H9 (cell line): ENCODE results near the gene CAMK2B. TPM values are rescaled to one million over a fixed set of nuclear protein-coding genes. Genes with fewer than 3 reads are reported as not detected.

Experiments
- DNase-seq: peaks from one replicate; pipeline ENCODE4 v3.0.0-alpha.2; 2017
- H2AFZ ChIP-seq: one replicate; pipeline ENCODE4 v1.6.1; 2013; ENCODE audit warnings: mild to moderate bottlenecking, low read length, control low read depth, moderate library complexity
- H2AK5ac ChIP-seq: 2 replicates; pipeline ENCODE4 v1.6.1; 2013; ENCODE audit warnings: low read length, control low read depth, mixed read lengths; ENCODE audit not compliant: insufficient read length
- H2BK120ac ChIP-seq: one replicate; pipeline ENCODE4 v1.6.1; 2013; ENCODE audit warnings: low read depth, mild to moderate bottlenecking, low read length, control low read depth, inconsistent platforms; ENCODE audit not compliant: poor library complexity, severe bottlenecking
- H2BK12ac ChIP-seq: 2 replicates; pipeline ENCODE4 v1.6.1; 2013; ENCODE audit warnings: low read length, control low read depth, mixed read lengths, low read depth; ENCODE audit not compliant: insufficient read length
- H2BK15ac ChIP-seq: 2 replicates; pipeline ENCODE4 v1.6.1; 2013; ENCODE audit warnings: low read depth, low read length, control low read depth
- H2BK20ac ChIP-seq: one replicate; pipeline ENCODE4 v1.6.1; 2013; ENCODE audit warnings: low read depth, mild to moderate bottlenecking, low read length, control low read depth, inconsistent platforms; ENCODE audit not compliant: poor library complexity, severe bottlenecking
- H2BK5ac ChIP-seq: 2 replicates; pipeline ENCODE4 v1.6.1; 2013; ENCODE audit warnings: low read length, control low read depth, mixed read lengths; ENCODE audit not compliant: insufficient read length
- H3K14ac ChIP-seq: 2 replicates; pipeline ENCODE4 v1.6.1; 2013; ENCODE audit warnings: low read length, control low read depth; ENCODE audit not compliant: insufficient read depth
- H3K18ac ChIP-seq: 2 replicates; pipeline ENCODE4 v1.6.1; 2013; ENCODE audit warnings: low read depth, mild to moderate bottlenecking, mixed read lengths, low read length, control low read depth; ENCODE audit not compliant: insufficient read length
- H3K23ac ChIP-seq: 2 replicates; pipeline ENCODE4 v1.6.1; 2013; ENCODE audit warnings: low read length, control low read depth, mixed read lengths, low read depth; ENCODE audit not compliant: insufficient read length
- H3K23me2 ChIP-seq: 2 replicates; pipeline ENCODE4 v1.6.1; 2013; ENCODE audit warnings: low read depth, mild to moderate bottlenecking, mixed read lengths, low read length, control low read depth; ENCODE audit not compliant: insufficient read length, poor library complexity, severe bottlenecking
- H3K27ac ChIP-seq: 2 replicates; pipeline ENCODE4 v1.5.1; 2013; ENCODE audit warnings: low read length, control low read depth, mixed read lengths, low read depth; ENCODE audit not compliant: insufficient read length
- H3K27me3 ChIP-seq: 2 replicates; pipeline ENCODE4 v1.6.1; 2013; ENCODE audit warnings: low read length, control low read depth, inconsistent platforms; ENCODE audit not compliant: insufficient read depth
- H3K4ac ChIP-seq: 2 replicates; pipeline ENCODE4 v1.6.1; 2013; ENCODE audit warnings: low read depth, mild to moderate bottlenecking, control low read depth, inconsistent platforms, low read length, moderate library complexity
- H3K4me1 ChIP-seq: 2 replicates; pipeline ENCODE4 v1.6.1; 2013; ENCODE audit warnings: low read length, control low read depth, inconsistent platforms; ENCODE audit not compliant: insufficient read depth
- H3K4me2 ChIP-seq: 2 replicates; pipeline ENCODE4 v1.6.1; 2013; ENCODE audit warnings: low read length, control low read depth, mixed read lengths; ENCODE audit not compliant: insufficient read length, insufficient read depth
- H3K56ac ChIP-seq: 2 replicates; pipeline ENCODE4 v1.6.1; 2013; ENCODE audit warnings: low read depth, mild to moderate bottlenecking, mixed read lengths, low read length, control low read depth; ENCODE audit not compliant: insufficient read length
- H3K79me1 ChIP-seq: 2 replicates; pipeline ENCODE4 v1.6.1; 2013; ENCODE audit warnings: low read depth, mild to moderate bottlenecking, moderate library complexity, low read length, control low read depth, inconsistent platforms; ENCODE audit not compliant: insufficient read depth, poor library complexity, severe bottlenecking
- H3K79me2 ChIP-seq: 2 replicates; pipeline ENCODE4 v1.6.1; 2013; ENCODE audit warnings: low read length, control low read depth, inconsistent platforms; ENCODE audit not compliant: insufficient read depth
- H3K9ac ChIP-seq: 2 replicates; pipeline ENCODE4 v1.6.1; 2013; ENCODE audit warnings: low read length, control low read depth, mixed read lengths; ENCODE audit not compliant: insufficient read length; ENCODE audit errors: extremely low read depth
- H3K9me3 ChIP-seq: one replicate; pipeline ENCODE4 v1.6.1; 2013; ENCODE audit warnings: low read depth, low read length, inconsistent platforms; ENCODE audit not compliant: control insufficient read depth
- H3T11ph ChIP-seq: one replicate; pipeline ENCODE4 v1.6.1; 2013; ENCODE audit warnings: mild to moderate bottlenecking, low read length, control low read depth, inconsistent platforms
- H4K20me1 ChIP-seq: one replicate; pipeline ENCODE4 v1.6.1; 2013; ENCODE audit not compliant: control insufficient read depth, insufficient read length, insufficient read depth
- H4K5ac ChIP-seq: 2 replicates; pipeline ENCODE4 v1.6.1; 2013; ENCODE audit warnings: low read depth, mild to moderate bottlenecking, mixed read lengths, low read length, control low read depth; ENCODE audit not compliant: insufficient read length
- H4K8ac ChIP-seq: replicated peaks from 2 replicates; pipeline ENCODE4 v1.6.1; 2013; ENCODE audit warnings: low read length, control low read depth, mixed read lengths, low read depth; ENCODE audit not compliant: insufficient read length
- H4K91ac ChIP-seq: 2 replicates; pipeline ENCODE4 v1.6.1; 2013; ENCODE audit warnings: low read depth, mild to moderate bottlenecking, moderate library complexity, mixed read lengths, low read length, control low read depth; ENCODE audit not compliant: insufficient read length
- H3K27ac Mint-ChIP-seq, 3 experiments: 2 replicates in 2 of 3; 3 replicates in 1 of 3; pipeline ENCODE4 v1.8.0; 2020 to 2021; ENCODE audit warnings: mixed read lengths in 3 of 3, mild to moderate bottlenecking in 1 of 3, moderate library complexity in 1 of 3
- H3K27me3 Mint-ChIP-seq: 2 replicates; pipeline ENCODE4 v1.8.0; 2021; ENCODE audit warnings: low read depth, mild to moderate bottlenecking, moderate library complexity, mixed read lengths
- H3K36me3 Mint-ChIP-seq, 3 experiments: 2 replicates in 2 of 3; 3 replicates in 1 of 3; pipeline ENCODE4 v1.8.0; 2020 to 2021; ENCODE audit warnings: low read depth in 3 of 3, mixed read lengths in 3 of 3; ENCODE audit not compliant: insufficient read depth in 1 of 3
- H3K4me1 Mint-ChIP-seq, 2 experiments: 2 replicates each; pipeline ENCODE4 v1.8.0; 2020; ENCODE audit warnings: mixed read lengths in 2 of 2
- H3K4me3 Mint-ChIP-seq, 2 experiments: 2 replicates in 1 of 2; 3 replicates in 1 of 2; pipeline ENCODE4 v1.8.0; 2020 to 2021; ENCODE audit warnings: mild to moderate bottlenecking in 2 of 2, mixed read lengths in 2 of 2, moderate library complexity in 1 of 2
- H3K9me3 Mint-ChIP-seq, 2 experiments: 2 replicates in 1 of 2; 3 replicates in 1 of 2; pipeline ENCODE4 v1.8.0; 2020; ENCODE audit warnings: mild to moderate bottlenecking in 2 of 2, mixed read lengths in 2 of 2, moderate library complexity in 1 of 2
- WGBS: extraction: QIAGEN DNeasy Blood & Tissue Kit; methylation state at CpG from one replicate; pipeline ENCODE4 v1.1.7; 2013; ENCODE audit warnings: missing lambda C conversion rate, low lambda C conversion rate, mixed read lengths; ENCODE audit not compliant: insufficient read length; ENCODE audit errors: extremely low coverage; 5-methylcytosine and 5-hydroxymethylcytosine counted together
- total RNA-seq: library from RNA; stranded (reverse); gene quantifications from 2 replicates; pipeline ENCODE4 v1.2.1, GENCODE V29; 2021
- TF ChIP-seq, protein P1 (sequence below): fragments of 200-600 bp; sonication (generic); conservative IDR thresholded peaks from 3 replicates; pipeline ENCODE4 v1.8.0; 2021; ENCODE audit warnings: antibody characterized with exemption, mild to moderate bottlenecking

CAMK2B gene
- total RNA-seq, 1 experiment from 2014 or later: 0.17 TPM

DNA sequence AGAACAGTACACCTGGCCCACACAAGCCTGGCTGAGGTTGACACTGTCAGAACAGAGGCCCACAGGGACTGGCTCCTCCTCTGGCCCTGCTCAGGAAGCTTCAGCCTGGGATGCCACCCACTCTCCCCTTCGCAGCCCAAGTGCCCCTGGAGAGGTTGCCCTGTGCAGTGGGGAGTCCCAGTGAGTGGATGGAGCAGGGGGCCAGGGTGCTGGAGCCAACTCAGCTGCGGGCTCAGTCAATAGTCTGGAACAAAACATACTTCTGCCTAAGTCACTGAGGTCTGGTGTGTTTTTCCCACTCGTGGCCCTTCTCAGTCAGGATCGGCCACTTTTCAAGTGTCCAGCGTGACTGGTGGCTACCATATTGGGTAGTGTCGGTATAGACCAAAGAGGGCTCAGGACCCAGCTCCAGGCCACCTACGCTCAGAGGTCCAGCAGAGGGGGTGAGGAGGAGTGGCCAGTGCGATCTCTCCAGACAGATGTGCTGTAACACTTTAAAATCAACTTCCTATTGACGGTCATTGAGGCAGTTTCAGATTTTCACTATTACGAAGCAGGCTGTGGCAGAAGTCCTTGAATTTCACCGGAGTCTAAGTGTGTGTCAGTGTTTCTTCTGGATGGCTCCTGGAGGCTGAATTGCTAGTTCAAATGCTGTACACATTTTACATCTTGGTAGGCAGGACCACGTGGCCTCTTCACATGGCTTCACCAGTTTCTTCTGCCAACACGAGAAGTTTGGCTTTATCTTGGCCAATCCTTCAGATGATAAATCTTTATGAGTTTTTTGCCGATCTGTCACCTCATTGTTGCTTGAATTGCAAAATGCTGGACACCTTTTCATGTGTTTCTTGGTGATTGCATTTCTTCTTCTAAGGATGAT is 135.2 kb downstream of the CAMK2B start:
- Histone ChIP-seq H3K9me3 (no peaks in the 10 kb centered on the region), H3K4me1 (no peaks in the 10 kb centered on the region), H2AFZ (no peak overlapping the region), H4K91ac (no peak overlapping the region), H3K79me2 (no peaks in the 10 kb centered on the region), H3K18ac (no peak overlapping the region), H3K27me3 (0 out of 2 replicates have a peak, but pooled peaks cover 2% of the 10 kb centered on the region), H3K14ac (no peak overlapping the region), H3T11ph (no peak overlapping the region), H2BK12ac (no peak overlapping the region), H2BK15ac (no peak overlapping the region), H2AK5ac (no peak overlapping the region), H3K4me2 (no peak overlapping the region), H3K79me1 (no peaks in the 10 kb centered on the region), H4K5ac (no peak overlapping the region), H2BK120ac (no peak overlapping the region), H3K27ac (no peak overlapping the region), H3K9ac (no peak overlapping the region), H3K23me2 (no peaks in the 10 kb centered on the region), H4K20me1 (no peaks in the 10 kb centered on the region), H4K8ac (no peak overlapping the region), H2BK5ac (no peak overlapping the region), H3K23ac (no peak overlapping the region), H2BK20ac (no peak overlapping the region), H3K56ac (no peak overlapping the region), H3K4ac (no peak overlapping the region)
- no CpG with 5 or more reads among the region's 14 CpGs for WGBS
- TF ChIP-seq, protein P1, sequence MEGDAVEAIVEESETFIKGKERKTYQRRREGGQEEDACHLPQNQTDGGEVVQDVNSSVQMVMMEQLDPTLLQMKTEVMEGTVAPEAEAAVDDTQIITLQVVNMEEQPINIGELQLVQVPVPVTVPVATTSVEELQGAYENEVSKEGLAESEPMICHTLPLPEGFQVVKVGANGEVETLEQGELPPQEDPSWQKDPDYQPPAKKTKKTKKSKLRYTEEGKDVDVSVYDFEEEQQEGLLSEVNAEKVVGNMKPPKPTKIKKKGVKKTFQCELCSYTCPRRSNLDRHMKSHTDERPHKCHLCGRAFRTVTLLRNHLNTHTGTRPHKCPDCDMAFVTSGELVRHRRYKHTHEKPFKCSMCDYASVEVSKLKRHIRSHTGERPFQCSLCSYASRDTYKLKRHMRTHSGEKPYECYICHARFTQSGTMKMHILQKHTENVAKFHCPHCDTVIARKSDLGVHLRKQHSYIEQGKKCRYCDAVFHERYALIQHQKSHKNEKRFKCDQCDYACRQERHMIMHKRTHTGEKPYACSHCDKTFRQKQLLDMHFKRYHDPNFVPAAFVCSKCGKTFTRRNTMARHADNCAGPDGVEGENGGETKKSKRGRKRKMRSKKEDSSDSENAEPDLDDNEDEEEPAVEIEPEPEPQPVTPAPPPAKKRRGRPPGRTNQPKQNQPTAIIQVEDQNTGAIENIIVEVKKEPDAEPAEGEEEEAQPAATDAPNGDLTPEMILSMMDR: no peak
- Mint-ChIP-seq H3K36me3 (no peaks in the 10 kb centered on the region), H3K27ac (no peak overlapping the region), H3K4me3 (no peak overlapping the region), H3K4me1 (peaks cover 9 to 12% of the 10 kb centered on the region in 2 experiments; a peak in 3 of 4 replicates), H3K27me3 (peaks cover 11% of the 10 kb centered on the region), H3K9me3 (peaks cover 0 to 2% of the 10 kb centered on the region in 2 experiments; a peak in 1 of 5 replicates)
- no peak for DNase-seq
